ENCODE results near the gene UPK2.

DNA sequence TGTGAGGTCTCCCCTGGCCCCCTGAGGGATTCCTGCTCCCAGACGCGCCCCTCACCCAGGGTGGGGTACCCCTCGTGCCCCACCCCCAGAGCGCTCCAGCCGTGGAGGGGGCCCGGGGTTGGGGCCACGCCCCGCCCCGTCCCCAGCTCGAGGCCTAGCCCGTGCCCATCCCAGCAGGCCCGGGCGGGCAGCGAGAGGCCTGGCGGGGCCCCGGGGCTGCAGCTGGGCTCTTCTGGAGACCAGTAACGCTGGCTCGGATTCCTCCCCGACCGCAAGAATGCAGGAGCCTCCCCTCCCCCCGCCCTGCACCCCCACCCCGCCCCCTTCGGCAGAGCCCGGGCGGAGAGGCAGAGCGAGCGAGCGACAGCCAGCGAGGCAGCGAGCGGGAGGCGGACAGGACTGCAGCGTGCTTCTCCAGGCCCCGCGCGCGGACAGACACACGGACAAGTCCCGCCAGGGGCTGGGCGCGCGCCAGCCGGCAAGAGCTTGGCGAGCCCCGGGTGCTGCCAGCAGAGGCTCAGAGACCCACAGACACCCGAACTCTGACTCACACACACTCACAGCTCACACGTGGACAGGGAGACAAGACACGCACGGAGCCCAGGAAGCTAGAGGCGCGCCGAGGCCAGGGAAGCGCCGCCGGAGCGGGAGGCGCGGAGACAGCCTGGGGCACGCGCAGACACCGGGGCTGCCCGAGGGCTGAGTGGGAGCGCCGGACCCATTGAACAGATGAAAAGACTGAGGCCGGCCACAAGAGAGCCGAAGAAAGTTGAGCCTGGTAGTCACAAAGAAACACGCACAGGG lies 45.6 kb upstream of the UPK2 start:
- TF ChIP-seq, protein P1, sequence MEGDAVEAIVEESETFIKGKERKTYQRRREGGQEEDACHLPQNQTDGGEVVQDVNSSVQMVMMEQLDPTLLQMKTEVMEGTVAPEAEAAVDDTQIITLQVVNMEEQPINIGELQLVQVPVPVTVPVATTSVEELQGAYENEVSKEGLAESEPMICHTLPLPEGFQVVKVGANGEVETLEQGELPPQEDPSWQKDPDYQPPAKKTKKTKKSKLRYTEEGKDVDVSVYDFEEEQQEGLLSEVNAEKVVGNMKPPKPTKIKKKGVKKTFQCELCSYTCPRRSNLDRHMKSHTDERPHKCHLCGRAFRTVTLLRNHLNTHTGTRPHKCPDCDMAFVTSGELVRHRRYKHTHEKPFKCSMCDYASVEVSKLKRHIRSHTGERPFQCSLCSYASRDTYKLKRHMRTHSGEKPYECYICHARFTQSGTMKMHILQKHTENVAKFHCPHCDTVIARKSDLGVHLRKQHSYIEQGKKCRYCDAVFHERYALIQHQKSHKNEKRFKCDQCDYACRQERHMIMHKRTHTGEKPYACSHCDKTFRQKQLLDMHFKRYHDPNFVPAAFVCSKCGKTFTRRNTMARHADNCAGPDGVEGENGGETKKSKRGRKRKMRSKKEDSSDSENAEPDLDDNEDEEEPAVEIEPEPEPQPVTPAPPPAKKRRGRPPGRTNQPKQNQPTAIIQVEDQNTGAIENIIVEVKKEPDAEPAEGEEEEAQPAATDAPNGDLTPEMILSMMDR (conservative IDR thresholded peaks at IDR 0.05; ENCODE audit: low read length), result no peak
- TF ChIP-seq EZH2phosphoT487 (IDR thresholded peaks at IDR 0.05; ENCODE audit: borderline replicate concordance), result no peak

All from Loucy (cell line).